ENCODE results near the gene PCDHB7. TPM values are rescaled to one million over a fixed set of nuclear protein-coding genes. Genes with fewer than 3 reads are reported as not detected.
A peak's percentile ranks its signal among the peaks of the same experiment; 100 is the strongest.
"Not testable (repeated sequence)": the region's sequence is repeated elsewhere in the genome, so short reads cannot be mapped to it uniquely, and the experiment has no call there.

Gene PCDHB7
- total and polyA plus RNA-seq, 7 donors, result 0.08 to 0.59 (median 0.19) TPM

- WGBS, 3 donors, result 26 to 65% (median 50%) methylated on average over 1 of the region's 1 CpG
- TF ChIP-seq, protein P1, sequence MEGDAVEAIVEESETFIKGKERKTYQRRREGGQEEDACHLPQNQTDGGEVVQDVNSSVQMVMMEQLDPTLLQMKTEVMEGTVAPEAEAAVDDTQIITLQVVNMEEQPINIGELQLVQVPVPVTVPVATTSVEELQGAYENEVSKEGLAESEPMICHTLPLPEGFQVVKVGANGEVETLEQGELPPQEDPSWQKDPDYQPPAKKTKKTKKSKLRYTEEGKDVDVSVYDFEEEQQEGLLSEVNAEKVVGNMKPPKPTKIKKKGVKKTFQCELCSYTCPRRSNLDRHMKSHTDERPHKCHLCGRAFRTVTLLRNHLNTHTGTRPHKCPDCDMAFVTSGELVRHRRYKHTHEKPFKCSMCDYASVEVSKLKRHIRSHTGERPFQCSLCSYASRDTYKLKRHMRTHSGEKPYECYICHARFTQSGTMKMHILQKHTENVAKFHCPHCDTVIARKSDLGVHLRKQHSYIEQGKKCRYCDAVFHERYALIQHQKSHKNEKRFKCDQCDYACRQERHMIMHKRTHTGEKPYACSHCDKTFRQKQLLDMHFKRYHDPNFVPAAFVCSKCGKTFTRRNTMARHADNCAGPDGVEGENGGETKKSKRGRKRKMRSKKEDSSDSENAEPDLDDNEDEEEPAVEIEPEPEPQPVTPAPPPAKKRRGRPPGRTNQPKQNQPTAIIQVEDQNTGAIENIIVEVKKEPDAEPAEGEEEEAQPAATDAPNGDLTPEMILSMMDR (IDR thresholded peaks at IDR 0.05), result no peak
- H3K27me3 ChIP-seq (ENCODE audit: insufficient read depth in 3 of 3, low read length in 2 of 3), result peaks cover 0 to 63% (median 5%) of the 10 kb centered on the region in 3 donors
- no peak overlapping the region for H3K4me3 ChIP-seq
- H3K9me3 ChIP-seq, result peaks cover 13% of the 10 kb centered on the region
- no peak overlapping the region for H3K27ac ChIP-seq
- ATAC-seq (no peak), DNase-seq (no peak)
- intact Hi-C loops (cut with DNase I), result no loop called here
- no peaks in the 10 kb centered on the region for H3K4me1 ChIP-seq
- no peaks in the 10 kb centered on the region for H3K36me3 ChIP-seq (ENCODE audit: insufficient read depth in 1 of 2, low read depth in 1 of 2)
Observed at GRCh38 chr5:141180313-141180712, 7.9 kb downstream of the PCDHB7 start.

GRCh38 chr5:141182248-141182647 is 9.8 kb downstream of the PCDHB7 start, which contains the start of gene PCDHB16:
Gene PCDHB16, plus strand, starts transcription at chr5:141182387. Its CDS starts 173 bp downstream, at chr5:141182560.
- TF ChIP-seq, protein P1 (IDR thresholded peaks at IDR 0.05), result peak; percentile 23
- Histone ChIP-seq H3K27ac (no peak within 1 kb of the TSS), H3K36me3 (ENCODE audit: insufficient read depth in 1 of 2, low read depth in 1 of 2) (no peaks in the 10 kb centered on the region), H3K4me1 (no peaks in the 10 kb centered on the region), H3K9me3 (peaks cover 19% of the 10 kb centered on the region), H3K4me3 (peak within 1 kb of the TSS; percentile 43), H3K27me3 (ENCODE audit: insufficient read depth in 3 of 3, low read length in 2 of 3) (peaks cover 0 to 49% (median 5%) of the 10 kb centered on the region in 3 donors)
- no peak for ATAC-seq
- intact Hi-C loops (cut with DNase I), result no loop called here
- 6 to 11% (median 10%) methylated on average over 13 of the region's 13 CpGs for WGBS, 3 donors
- DNase-seq, result peak in 1 of 2 donors; percentile 29

DNA sequence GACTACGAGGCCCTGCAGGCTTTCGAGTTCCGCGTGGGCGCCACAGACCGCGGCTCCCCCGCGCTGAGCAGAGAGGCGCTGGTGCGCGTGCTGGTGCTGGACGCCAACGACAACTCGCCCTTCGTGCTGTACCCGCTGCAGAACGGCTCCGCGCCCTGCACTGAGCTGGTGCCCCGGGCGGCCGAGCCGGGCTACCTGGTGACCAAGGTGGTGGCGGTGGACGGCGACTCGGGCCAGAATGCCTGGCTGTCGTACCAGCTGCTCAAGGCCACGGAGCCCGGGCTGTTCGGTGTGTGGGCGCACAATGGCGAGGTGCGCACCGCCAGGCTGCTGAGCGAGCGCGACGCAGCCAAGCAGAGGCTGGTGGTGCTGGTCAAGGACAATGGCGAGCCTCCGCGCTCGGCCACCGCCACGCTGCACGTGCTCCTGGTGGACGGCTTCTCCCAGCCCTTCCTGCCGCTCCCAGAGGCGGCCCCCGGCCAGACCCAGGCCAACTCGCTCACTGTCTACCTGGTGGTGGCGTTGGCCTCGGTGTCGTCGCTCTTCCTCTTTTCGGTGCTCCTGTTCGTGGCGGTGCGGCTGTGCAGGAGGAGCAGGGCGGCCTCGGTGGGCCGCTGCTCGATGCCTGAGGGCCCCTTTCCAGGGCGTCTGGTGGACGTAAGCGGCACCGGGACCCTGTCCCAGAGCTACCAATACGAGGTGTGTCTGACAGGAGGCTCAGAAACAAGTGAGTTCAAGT is 11.8 kb downstream of the PCDHB7 start:
- ATAC-seq; intact Hi-C loops (cut with DNase I); DNase-seq; H3K36me3 ChIP-seq (ENCODE audit: insufficient read depth in 1 of 2, low read depth in 1 of 2); H3K4me3 ChIP-seq; H3K4me1 ChIP-seq; H3K27ac ChIP-seq: not testable (repeated sequence)
- H3K9me3 ChIP-seq, result peaks cover 19% of the 10 kb centered on the region
- peaks cover 0 to 41% (median 5%) of the 10 kb centered on the region in 3 donors for H3K27me3 ChIP-seq (ENCODE audit: insufficient read depth in 3 of 3, low read length in 2 of 3)
- 34 to 35% (median 34%) methylated on average over 17 to 50 of the region's 69 CpGs for WGBS, 3 donors

DNA sequence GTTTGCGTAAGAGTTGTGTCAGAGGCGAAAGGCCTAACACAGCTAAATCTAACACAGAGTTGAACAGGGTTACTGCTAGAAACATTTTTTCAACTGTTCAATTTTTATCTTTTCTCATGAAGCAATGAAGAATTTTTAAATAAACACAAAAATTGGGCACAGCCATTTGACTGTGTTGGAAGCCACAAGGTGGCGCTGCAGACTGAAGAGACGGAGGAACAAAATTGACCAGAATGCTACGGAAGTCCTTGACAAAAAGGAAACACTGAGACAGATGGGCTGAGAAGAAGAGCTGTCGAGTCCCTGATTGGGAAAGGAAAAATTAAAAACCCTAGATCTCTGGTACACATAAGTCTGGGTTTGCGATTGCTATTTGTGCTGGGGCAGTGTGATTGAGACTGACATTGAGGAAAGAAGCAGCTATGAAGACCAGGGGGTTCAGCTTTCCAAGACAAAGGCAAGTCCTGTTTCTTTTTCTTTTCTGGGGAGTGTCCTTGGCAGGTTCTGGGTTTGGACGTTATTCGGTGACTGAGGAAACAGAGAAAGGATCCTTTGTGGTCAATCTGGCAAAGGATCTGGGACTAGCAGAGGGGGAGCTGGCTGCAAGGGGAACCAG is 14.6 kb downstream of the PCDHB7 start, which contains the start of gene PCDHB9:
Gene PCDHB9, plus strand, starts transcription at position 265 of the 616 bp plus-strand sequence. Its CDS starts 158 bp downstream, at position 423.
- TF ChIP-seq, protein P1 (IDR thresholded peaks at IDR 0.05), result no peak
- Histone ChIP-seq H3K4me1 (no peaks in the 10 kb centered on the region), H3K9me3 (peaks cover 21% of the 10 kb centered on the region), H3K27ac (no peak within 1 kb of the TSS), H3K27me3 (ENCODE audit: insufficient read depth in 3 of 3, low read length in 2 of 3) (peaks cover 0 to 33% (median 5%) of the 10 kb centered on the region in 3 donors), H3K4me3 (no peak within 1 kb of the TSS), H3K36me3 (ENCODE audit: insufficient read depth in 1 of 2, low read depth in 1 of 2) (no peaks in the 10 kb centered on the region)
- ATAC-seq (no peak), DNase-seq (no peak)
- 16 to 19% (median 19%) methylated on average over 9 of the region's 9 CpGs for WGBS, 3 donors
- intact Hi-C loops (cut with DNase I), result no loop called here

- H3K27ac ChIP-seq; H3K36me3 ChIP-seq (ENCODE audit: insufficient read depth in 1 of 2, low read depth in 1 of 2); H3K4me1 ChIP-seq; ATAC-seq; DNase-seq; H3K4me3 ChIP-seq; intact Hi-C loops (cut with DNase I): not testable (repeated sequence)
- 28 to 35% (median 30%) methylated on average over 27 to 32 of the region's 37 CpGs for WGBS, 3 donors
- peaks cover 0 to 20% (median 7%) of the 10 kb centered on the region in 3 donors for H3K27me3 ChIP-seq (ENCODE audit: insufficient read depth in 3 of 3, low read length in 2 of 3)
- H3K9me3 ChIP-seq, result peaks cover 18% of the 10 kb centered on the region
Observed at GRCh38 chr5:141188682-141189081, 16.2 kb downstream of the PCDHB7 start.

DNA sequence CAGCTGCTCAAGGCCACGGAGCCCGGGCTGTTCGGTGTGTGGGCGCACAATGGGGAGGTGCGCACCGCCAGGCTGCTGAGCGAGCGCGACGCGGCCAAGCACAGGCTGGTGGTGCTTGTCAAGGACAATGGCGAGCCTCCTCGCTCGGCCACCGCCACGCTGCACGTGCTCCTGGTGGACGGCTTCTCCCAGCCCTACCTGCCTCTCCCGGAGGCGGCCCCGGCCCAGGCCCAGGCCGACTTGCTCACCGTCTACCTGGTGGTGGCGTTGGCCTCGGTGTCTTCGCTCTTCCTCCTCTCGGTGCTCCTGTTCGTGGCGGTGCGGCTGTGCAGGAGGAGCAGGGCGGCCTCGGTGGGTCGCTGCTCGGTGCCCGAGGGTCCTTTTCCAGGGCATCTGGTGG is 16.7 kb downstream of the PCDHB7 start:
- WGBS, 3 donors, result 27 to 29% (median 28%) methylated on average over 15 to 28 of the region's 35 CpGs
- Histone ChIP-seq H3K27me3 (ENCODE audit: insufficient read depth in 3 of 3, low read length in 2 of 3) (peaks cover 0 to 20% (median 5%) of the 10 kb centered on the region in 3 donors), H3K9me3 (peaks cover 18% of the 10 kb centered on the region)
- intact Hi-C loops (cut with DNase I); H3K4me3 ChIP-seq; ATAC-seq; DNase-seq; H3K36me3 ChIP-seq (ENCODE audit: insufficient read depth in 1 of 2, low read depth in 1 of 2); H3K27ac ChIP-seq; H3K4me1 ChIP-seq: not testable (repeated sequence)
